Esophagus muscularis mucosa (tissue), 3 donors: ENCODE data around the gene TMEM51.

Experiments used
- POLR2A ChIP-seq: fragments of 450-650 bp; IDR thresholded peaks from one replicate; pipeline ENCODE4 v1.6.1; 2017; ENCODE audit warnings: antibody characterized with exemption, moderate library complexity, mild to moderate bottlenecking, low read depth
- POLR2AphosphoS5 ChIP-seq, 2 donors: sonication (generic); formaldehyde crosslinking; IDR thresholded peaks; one replicate each; pipeline ENCODE4 v1.6.1; 2017; ENCODE audit warnings: antibody characterized with exemption in 2 of 2
- TF ChIP-seq, protein P1 (sequence below), 3 experiments: fragments of 200-600 bp in 2 of 3; fragments of 450-650 bp in 1 of 3; sonication (generic) in 2 of 3; IDR thresholded peaks; one replicate each; pipeline ENCODE4 v1.5.1; 2017 to 2019; ENCODE audit warnings: antibody characterized with exemption in 3 of 3, mild to moderate bottlenecking in 2 of 3, moderate library complexity in 1 of 3

DNA sequence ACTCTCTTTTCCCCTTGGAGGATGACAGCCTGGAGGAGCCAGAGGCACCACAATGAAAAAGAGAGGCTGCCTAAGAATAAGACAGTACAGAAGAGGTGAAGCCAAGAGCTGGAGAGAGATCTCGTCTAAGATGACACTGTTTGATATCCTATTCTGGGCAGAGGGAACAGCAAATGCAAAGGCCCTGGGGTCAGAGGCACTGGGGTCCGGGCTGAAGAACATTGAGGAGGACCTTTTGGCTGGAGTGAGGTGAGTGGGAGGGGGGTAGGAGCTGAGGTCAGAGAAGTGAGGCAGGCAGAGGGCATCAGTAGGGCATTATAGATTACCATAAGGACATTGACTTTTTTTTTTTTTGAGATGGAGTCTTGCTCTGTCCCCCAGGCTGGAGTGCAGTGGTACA lies 19.3 kb upstream of the TMEM51 start:
- TF ChIP-seq POLR2AphosphoS5 (IDR thresholded peaks at IDR 0.05) = no peak
- no peak for TF ChIP-seq POLR2A
- TF ChIP-seq, protein P1, sequence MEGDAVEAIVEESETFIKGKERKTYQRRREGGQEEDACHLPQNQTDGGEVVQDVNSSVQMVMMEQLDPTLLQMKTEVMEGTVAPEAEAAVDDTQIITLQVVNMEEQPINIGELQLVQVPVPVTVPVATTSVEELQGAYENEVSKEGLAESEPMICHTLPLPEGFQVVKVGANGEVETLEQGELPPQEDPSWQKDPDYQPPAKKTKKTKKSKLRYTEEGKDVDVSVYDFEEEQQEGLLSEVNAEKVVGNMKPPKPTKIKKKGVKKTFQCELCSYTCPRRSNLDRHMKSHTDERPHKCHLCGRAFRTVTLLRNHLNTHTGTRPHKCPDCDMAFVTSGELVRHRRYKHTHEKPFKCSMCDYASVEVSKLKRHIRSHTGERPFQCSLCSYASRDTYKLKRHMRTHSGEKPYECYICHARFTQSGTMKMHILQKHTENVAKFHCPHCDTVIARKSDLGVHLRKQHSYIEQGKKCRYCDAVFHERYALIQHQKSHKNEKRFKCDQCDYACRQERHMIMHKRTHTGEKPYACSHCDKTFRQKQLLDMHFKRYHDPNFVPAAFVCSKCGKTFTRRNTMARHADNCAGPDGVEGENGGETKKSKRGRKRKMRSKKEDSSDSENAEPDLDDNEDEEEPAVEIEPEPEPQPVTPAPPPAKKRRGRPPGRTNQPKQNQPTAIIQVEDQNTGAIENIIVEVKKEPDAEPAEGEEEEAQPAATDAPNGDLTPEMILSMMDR (IDR thresholded peaks at IDR 0.05) = no peak
